Epidermal melanocyte (primary cell): ENCODE results near the gene PCDHGA8.
"Not testable (repeated sequence)": the region's sequence is repeated elsewhere in the genome, so short reads cannot be mapped to it uniquely, and the experiment has no call there.

Experiments used
- DNase-seq: peaks from one replicate; pipeline ENCODE4 v3.0.0; 2011; ENCODE audit warnings: low spot score; ENCODE audit not compliant: insufficient read length

The PCDHGA8 gene

GRCh38 chr5:141432308-141432707 is 39.9 kb downstream of the PCDHGA8 start:
- not testable (repeated sequence) for DNase-seq

GRCh38 chr5:141432726-141433125 is 40.3 kb downstream of the PCDHGA8 start:
- DNase-seq = not testable (repeated sequence)

GRCh38 chr5:141434006-141434405 is 41.6 kb downstream of the PCDHGA8 start:
- DNase-seq = no peak

GRCh38 chr5:141437221-141437620 is 44.8 kb downstream of the PCDHGA8 start:
- DNase-seq = no peak

GRCh38 chr5:141439411-141440141 is 47.1 kb downstream of the PCDHGA8 start:
- DNase-seq = no peak

GRCh38 chr5:141440341-141440740 is 47.9 kb downstream of the PCDHGA8 start:
- DNase-seq = no peak

- no peak for DNase-seq
Measured at GRCh38 chr5:141441571-141442170, 49.2 kb downstream of the PCDHGA8 start.
